Neural progenitor cell (in vitro differentiated cells): ENCODE results near the gene HPGD. TPM values are rescaled to one million over a fixed set of nuclear protein-coding genes. Genes with fewer than 3 reads are reported as not detected.

ENCODE experiments used
- DNase-seq: peaks from one replicate; pipeline ENCODE4 v3.0.0-alpha.2; 2016; ENCODE audit warnings: low spot score
- H2AFZ ChIP-seq: fragments of 200-600 bp; sonication (generic); replicated peaks from 2 replicates; pipeline ENCODE4 v1.6.1; 2016; ENCODE audit warnings: antibody characterized with exemption
- H3F3A ChIP-seq: fragments of 200-600 bp; sonication (generic); 2 replicates; pipeline ENCODE4 v1.6.1; 2016; ENCODE audit warnings: antibody characterized with exemption, low read depth
- H3K27ac ChIP-seq: fragments of 200-600 bp; sonication (generic); 2 replicates; pipeline ENCODE4 v1.5.1; 2016; ENCODE audit warnings: mild to moderate bottlenecking
- H3K27me3 ChIP-seq: fragments of 200-600 bp; sonication (generic); 2 replicates; pipeline ENCODE4 v1.6.1; 2016; ENCODE audit warnings: mild to moderate bottlenecking, moderate library complexity
- H3K36me3 ChIP-seq: fragments of 200-600 bp; sonication (generic); 2 replicates; pipeline ENCODE4 v1.5.1; 2016
- H3K4me1 ChIP-seq: fragments of 200-600 bp; sonication (generic); 2 replicates; pipeline ENCODE4 v1.6.1; 2016; ENCODE audit warnings: mixed run types
- H3K4me2 ChIP-seq: fragments of 200-600 bp; sonication (generic); 2 replicates; pipeline ENCODE4 v1.6.1; 2016
- H3K4me3 ChIP-seq: fragments of 200-600 bp; sonication (generic); 2 replicates; pipeline ENCODE4 v1.5.1; 2016
- H3K79me2 ChIP-seq: fragments of 200-600 bp; sonication (generic); 2 replicates; pipeline ENCODE4 v1.6.1; 2016; ENCODE audit warnings: low read depth
- H3K9ac ChIP-seq: fragments of 200-600 bp; sonication (generic); 2 replicates; pipeline ENCODE4 v1.6.1; 2016
- H3K9me3 ChIP-seq: fragments of 200-600 bp; sonication (generic); 2 replicates; pipeline ENCODE4 v1.5.1; 2016; ENCODE audit warnings: low read depth
- H4K20me1 ChIP-seq: fragments of 200-600 bp; sonication (generic); 2 replicates; pipeline ENCODE4 v1.6.1; 2016; ENCODE audit warnings: low read depth
- H3K27ac Mint-ChIP-seq: 3 replicates; pipeline ENCODE4 v1.8.0; 2021; ENCODE audit warnings: mixed read lengths
- H3K27me3 Mint-ChIP-seq: 2 replicates; pipeline ENCODE4 v1.8.0; 2022; ENCODE audit warnings: low read depth, mild to moderate bottlenecking, inconsistent platforms, moderate library complexity, mixed read lengths; ENCODE audit not compliant: insufficient read depth
- H3K36me3 Mint-ChIP-seq: 3 replicates; pipeline ENCODE4 v1.8.0; 2021; ENCODE audit warnings: mixed read lengths
- H3K4me1 Mint-ChIP-seq: 3 replicates; pipeline ENCODE4 v1.8.0; 2021; ENCODE audit warnings: mixed read lengths
- H3K4me3 Mint-ChIP-seq: 3 replicates; pipeline ENCODE4 v1.8.0; 2021; ENCODE audit warnings: mild to moderate bottlenecking, moderate library complexity, mixed read lengths
- H3K9me3 Mint-ChIP-seq: 3 replicates; pipeline ENCODE4 v1.8.0; 2020; ENCODE audit warnings: mixed read lengths
- CTCF ChIP-seq: fragments of 200-600 bp; sonication (generic); IDR thresholded peaks from 2 replicates; pipeline ENCODE4 v1.5.1; 2017; ENCODE audit warnings: antibody characterized with exemption, mild to moderate bottlenecking
- EZH2 ChIP-seq: fragments of 200-600 bp; sonication (generic); IDR thresholded peaks from 2 replicates; pipeline ENCODE4 v1.6.1; 2017; ENCODE audit warnings: antibody characterized with exemption, mild to moderate bottlenecking, moderate library complexity
- EZH2phosphoT487 ChIP-seq: fragments of 200-600 bp; sonication (generic); IDR thresholded peaks from 2 replicates; pipeline ENCODE4 v1.6.1; 2017; ENCODE audit warnings: antibody characterized with exemption
- total RNA-seq: library from RNA; depleted of rRNA; stranded (reverse); fragments of >200 nt; gene quantifications from 2 replicates; pipeline ENCODE4 v1.2.3, GENCODE V29; 2015; ENCODE audit warnings: low replicate concordance

HPGD gene
- total RNA-seq, 1 donor from 2014 or later = not detected

- no peak for TF ChIP-seq EZH2
- H3K9me3 ChIP-seq = no peaks in the 10 kb centered on the region
- no peak overlapping the region for H3K27ac ChIP-seq
- no peak overlapping the region for H3K27ac Mint-ChIP-seq
- no peaks in the 10 kb centered on the region for H3K9me3 Mint-ChIP-seq
- H3K4me1 Mint-ChIP-seq = peaks cover 4% of the 10 kb centered on the region
- no peak for DNase-seq
- H3K36me3 Mint-ChIP-seq = no peaks in the 10 kb centered on the region
- H3K4me2 ChIP-seq = no peak overlapping the region
- no peaks in the 10 kb centered on the region for H3K36me3 ChIP-seq
- no peaks in the 10 kb centered on the region for H3K4me1 ChIP-seq
- H4K20me1 ChIP-seq = no peaks in the 10 kb centered on the region
- no peaks in the 10 kb centered on the region for H3K79me2 ChIP-seq
- no peak overlapping the region for H3K4me3 Mint-ChIP-seq
- H3F3A ChIP-seq = no peaks in the 10 kb centered on the region
- no peaks in the 10 kb centered on the region for H3K27me3 ChIP-seq
- H3K27me3 Mint-ChIP-seq = no peaks in the 10 kb centered on the region
- no peak overlapping the region for H2AFZ ChIP-seq
- no peak overlapping the region for H3K9ac ChIP-seq
- H3K4me3 ChIP-seq = no peak overlapping the region
Measured at GRCh38 chr4:174449152-174449551, 73.1 kb downstream of the HPGD start.

GRCh38 chr4:174444390-174444789 lies 77.9 kb downstream of the HPGD start:
- H3K9me3 ChIP-seq = no peaks in the 10 kb centered on the region
- no peak overlapping the region for H3K27ac ChIP-seq
- no peak overlapping the region for H3K4me2 ChIP-seq
- Mint-ChIP-seq H3K27ac (no peak overlapping the region), H3K36me3 (no peaks in the 10 kb centered on the region), H3K4me1 (peaks cover 4% of the 10 kb centered on the region), H3K9me3 (peaks cover 3% of the 10 kb centered on the region), H3K4me3 (no peak overlapping the region), H3K27me3 (peaks cover 4% of the 10 kb centered on the region)
- no peaks in the 10 kb centered on the region for H3K4me1 ChIP-seq
- no peaks in the 10 kb centered on the region for H3K79me2 ChIP-seq
- DNase-seq = no peak
- no peaks in the 10 kb centered on the region for H4K20me1 ChIP-seq
- H3K9ac ChIP-seq = no peak overlapping the region
- no peaks in the 10 kb centered on the region for H3K36me3 ChIP-seq
- no peaks in the 10 kb centered on the region for H3F3A ChIP-seq
- H3K27me3 ChIP-seq = no peaks in the 10 kb centered on the region
- no peak for TF ChIP-seq EZH2phosphoT487
- TF ChIP-seq CTCF = no peak
- no peak for TF ChIP-seq EZH2
- no peak overlapping the region for H2AFZ ChIP-seq
- no peak overlapping the region for H3K4me3 ChIP-seq

Other genes with a start within 250 kb of the HPGD start
- gene FBXO8, start 238.8 kb downstream of the HPGD start, total RNA-seq = 21.5 and 28.4 TPM in 2 replicates
- 42.2 and 76.1 TPM in 2 replicates for gene CEP44, start 238.6 kb downstream of the HPGD start, total RNA-seq